HG02798 (cell line): Measurements from ENCODE around the gene TMEM92.

Source experiments
- ATAC-seq: cut with Tn5 transposase; IDR thresholded peaks from one replicate; pipeline ENCODE4 v1.9.1; 2021; ENCODE audit warnings: mild to moderate bottlenecking; ENCODE audit not compliant: unreplicated experiment, poor library complexity

Gene TMEM92

DNA sequence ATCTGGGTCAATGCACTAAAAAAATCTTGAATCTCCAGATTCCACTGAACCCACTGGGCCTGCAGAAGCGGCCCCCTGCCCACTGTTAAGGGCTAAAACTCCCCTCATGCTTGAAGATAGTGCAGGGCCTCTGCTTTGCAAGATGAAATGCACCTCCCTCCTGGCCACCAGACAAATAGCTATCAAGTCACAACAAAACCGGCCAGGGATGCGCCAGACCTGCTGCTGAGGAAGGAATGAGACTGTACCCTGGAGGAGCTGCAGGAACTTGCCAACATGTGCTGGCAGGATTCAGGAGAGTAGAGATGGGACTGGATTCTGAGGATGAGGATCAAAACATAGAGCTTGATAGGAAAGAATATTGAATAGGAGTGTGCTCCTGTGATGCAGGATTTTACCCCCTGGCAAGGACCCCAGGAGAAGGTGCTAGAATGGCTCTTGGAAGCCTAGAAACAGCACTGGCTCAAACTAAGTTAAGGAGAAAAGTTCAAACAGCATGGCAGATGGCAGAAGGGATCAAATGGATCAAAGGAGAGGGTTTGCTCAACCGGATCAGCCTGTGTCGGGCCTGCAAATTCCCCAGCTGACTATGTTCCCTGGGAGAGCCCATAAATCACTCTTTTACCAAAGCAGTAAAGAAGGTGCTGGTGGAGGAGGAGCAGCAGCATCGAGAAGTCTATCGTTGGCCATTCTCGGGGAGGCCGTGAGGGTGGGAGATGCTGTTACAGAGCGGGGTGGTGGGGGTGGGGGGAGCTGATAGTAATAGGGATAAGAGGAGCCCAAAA is 44.4 kb downstream of the TMEM92 start:
- no peak for ATAC-seq

DNA sequence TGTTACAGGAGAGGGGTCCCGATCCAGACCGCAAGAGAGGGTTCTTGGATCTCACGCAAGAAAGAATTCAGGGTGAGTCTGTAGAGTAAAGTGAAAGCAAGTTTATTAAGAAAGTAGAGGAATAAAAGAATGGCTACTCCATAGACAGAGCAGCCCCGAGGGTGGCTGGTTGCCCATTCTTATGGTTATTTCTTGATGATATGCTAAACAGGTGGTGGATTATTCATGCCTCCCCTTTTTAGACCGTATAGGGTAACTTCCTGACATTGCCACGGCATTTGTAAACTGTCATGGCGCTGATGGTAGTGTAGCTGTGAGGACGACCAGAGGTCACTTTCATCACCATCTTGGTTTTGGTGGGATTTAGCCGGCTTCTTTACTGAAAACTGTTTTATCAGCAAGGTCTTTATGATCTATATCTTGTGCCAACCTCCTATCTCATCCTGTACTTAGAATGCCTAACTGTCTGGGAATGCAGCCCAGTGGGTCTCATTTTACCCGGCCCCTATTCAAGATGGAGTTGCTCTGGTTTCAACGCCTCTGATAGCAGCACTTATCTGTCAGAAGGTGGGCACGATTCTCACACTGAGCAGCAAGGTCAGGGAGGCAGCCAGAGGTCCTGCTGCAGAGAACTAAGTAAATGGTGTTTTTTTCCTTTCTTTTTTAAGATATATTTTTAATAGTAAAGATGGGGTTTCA is 45.2 kb downstream of the TMEM92 start:
- ATAC-seq = no peak

DNA sequence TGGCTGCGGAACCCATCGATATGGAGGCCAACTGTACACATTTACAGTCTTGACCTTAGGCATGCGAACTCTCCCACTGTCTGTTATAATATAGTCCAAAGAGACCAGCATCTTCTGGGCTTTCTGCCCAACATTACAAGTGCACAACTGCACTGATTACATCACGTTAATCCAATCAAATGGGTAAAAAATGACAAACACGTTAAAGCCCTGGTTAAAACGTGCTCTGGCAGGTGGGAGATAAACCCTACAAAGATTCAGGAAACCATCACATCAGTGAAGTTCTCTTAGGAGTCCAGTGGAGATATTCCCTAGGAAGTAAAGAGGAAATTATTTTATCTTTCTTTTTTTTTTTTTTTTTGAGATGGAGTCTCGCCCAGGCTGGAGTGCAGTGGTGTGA is 48.0 kb downstream of the TMEM92 start:
- no peak for ATAC-seq

DNA sequence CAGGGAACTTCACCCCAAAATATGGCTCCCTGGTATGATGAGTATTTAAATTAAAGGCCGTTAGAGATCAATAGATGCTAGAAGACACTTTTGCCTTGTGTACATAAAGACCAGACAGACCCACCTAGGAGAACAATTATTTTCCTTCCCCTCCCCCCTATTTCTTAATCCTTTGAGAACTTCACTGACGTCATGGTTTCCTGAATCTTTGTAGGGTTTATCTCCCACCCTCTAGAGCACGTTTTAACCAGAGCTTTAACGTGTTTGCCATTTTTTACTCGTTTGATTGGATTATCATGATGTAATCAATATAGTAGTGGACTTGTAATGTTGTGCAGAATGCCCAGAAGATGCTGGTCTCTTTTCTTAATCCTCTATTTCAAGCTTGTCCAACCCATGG is 48.8 kb downstream of the TMEM92 start:
- no peak for ATAC-seq

DNA sequence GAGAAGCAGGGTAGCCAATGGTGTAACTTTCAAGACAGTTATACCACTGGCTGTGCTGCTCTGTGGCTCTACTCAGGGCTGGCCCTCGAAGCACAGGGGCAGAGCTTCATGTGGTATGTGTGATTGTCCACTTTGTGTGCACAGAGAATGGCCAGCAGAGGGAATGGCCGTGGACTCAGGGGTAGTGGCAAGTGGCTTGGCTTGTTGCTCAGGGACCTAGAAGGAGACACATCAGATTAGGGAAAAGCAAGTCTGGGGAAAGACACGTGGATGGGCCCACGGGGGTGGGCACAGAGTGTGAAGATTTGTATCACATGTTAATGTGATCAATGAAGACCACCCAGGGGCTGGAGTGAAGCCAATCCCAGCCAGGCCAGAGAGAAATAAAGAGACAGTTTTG is 51.6 kb downstream of the TMEM92 start:
- no peak for ATAC-seq

DNA sequence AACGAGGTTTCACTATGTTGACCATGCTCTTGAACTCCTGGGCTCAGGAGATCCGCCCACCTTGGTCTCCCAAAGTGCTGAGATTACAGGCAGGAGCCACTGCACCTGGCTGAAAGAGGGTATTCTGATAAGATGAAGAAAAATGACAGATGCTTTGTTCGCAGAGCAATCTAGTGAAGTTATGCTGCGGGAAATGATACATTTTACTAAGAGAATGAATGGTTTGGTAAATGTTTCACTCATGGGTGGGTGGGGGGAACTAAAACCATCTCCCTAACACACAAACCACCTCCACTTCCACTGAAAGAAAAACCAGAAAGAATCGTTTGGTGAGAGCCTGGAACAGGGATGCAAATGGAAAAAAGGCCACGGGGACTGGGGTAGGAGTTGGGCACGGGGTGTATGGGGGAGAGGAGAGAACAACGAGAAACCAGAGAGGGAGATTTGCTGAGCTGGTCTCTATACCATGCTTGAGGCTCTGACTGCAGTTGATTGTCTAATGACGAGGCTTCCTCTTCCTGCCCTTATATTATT is 52.6 kb downstream of the TMEM92 start:
- ATAC-seq = no peak

DNA sequence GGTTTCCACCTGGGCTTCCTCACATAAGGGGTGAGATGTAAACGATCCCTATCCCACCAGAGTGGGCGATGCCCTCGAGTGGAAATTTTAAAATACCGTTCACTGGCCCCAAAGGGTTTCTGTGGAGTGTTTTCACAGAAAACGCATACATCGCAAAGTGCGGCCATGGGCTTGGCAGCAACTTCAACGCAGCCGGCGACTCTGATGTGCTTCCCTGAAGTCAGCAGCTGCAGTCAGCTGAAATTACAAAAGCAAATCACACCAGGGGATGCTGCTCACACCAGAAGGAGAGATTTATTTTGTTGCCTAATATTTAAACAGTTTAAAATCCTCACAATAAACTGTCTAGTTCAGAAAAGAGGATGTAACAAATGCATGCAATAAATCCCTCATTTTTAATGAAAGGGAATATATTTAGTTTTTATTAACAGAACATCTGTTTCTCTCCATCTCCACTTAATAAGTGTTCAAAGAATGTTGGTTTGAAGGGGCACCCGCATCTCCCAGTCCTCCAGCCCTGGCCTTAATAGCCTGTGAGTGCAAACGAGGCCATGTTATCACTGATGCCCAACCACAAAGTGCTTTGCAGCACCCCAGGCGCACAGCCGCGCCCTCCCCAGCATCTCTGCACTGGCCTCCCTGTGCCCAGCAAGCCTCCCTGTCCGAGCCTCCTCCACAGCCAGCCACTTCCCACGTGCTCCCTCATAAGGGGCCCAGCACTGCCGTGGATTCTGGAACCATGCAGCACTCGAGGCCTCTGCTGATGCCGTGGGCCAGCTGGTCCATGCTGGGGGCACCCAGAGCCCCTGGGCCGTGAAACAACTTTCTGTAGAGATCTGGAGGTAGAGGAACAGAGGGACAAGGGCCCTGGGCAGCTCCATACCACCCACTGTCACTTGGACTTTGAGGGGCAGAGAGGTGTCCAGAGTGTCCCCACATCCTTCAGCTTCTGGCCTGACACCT is 54.4 kb downstream of the TMEM92 start:
- no peak for ATAC-seq

DNA sequence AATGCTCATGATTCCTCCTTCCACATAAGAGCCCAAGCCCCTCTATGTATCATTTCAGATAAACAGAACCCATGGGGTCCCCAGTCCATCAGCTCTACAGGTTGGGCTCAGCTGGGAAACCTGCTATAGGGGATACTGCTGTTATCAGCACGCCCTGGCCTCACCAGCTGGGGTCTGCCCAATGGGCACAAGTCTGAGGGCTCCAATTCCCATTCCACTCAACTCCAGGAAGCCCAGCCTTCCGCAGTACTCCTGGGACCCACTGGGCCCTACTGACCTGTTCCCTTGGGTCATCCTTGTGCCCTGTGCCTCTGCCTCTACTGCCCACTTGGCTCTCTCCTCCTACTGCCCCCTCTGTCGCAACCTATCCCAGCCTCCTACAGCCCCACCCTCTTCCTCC is 55.5 kb downstream of the TMEM92 start:
- ATAC-seq = no peak

DNA sequence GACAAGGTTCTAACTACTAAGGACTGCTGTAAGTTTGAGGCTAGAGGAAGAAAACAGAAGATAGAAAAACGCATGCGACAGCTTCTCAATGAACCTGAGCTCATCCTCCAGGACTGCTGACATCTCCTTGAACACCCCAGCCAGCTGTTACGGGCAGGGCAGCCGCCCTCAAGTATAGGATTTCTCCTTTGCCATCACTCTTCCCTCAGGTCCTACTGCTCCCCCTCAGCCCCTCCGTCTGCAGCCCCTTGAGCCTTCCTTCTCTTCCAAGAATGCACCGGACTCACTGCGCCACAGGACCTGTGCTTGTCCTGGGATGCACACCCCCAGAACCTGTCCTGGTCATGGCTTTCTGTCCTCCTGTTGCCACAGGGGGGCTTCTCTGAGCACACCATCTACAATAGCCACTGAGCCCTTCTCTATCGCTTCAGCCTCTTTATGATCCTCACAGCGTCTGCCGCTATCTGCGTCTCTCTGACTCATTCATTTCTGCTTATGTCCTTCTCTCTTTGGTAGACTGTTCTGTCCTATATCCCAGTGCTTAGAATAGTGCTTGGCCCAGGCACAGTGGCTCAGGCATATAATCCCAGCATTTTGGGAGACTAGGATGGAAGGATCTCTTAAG is 56.0 kb downstream of the TMEM92 start:
- no peak for ATAC-seq
